Measurements from ENCODE around the gene RPP30. TPM values are rescaled to one million over a fixed set of nuclear protein-coding genes. Genes with fewer than 3 reads are reported as not detected.

RPP30 gene
- total RNA-seq, 6 experiments from 2014 or later = 10.1 to 16.8 (median 12.8) TPM

GRCh38 chr10:90914992-90915765, 43.4 kb downstream of the RPP30 start:
- ATAC-seq (peak in 1 of 4 donors; percentile 37), DNase-seq (no peak)
- no peak overlapping the region for H3K4me3 ChIP-seq
- WGBS (ENCODE audit: insufficient coverage, low coverage, low lambda C conversion rate, missing lambda C conversion rate) = 70% methylated on average over 9 of the region's 10 CpGs
- H3K27ac ChIP-seq = no peak overlapping the region
- no peaks in the 10 kb centered on the region for H3K9me3 ChIP-seq
- no peaks in the 10 kb centered on the region for H3K4me1 ChIP-seq
- intact Hi-C loops (cut with DNase I) = no loop called here
- TF ChIP-seq, protein P1, sequence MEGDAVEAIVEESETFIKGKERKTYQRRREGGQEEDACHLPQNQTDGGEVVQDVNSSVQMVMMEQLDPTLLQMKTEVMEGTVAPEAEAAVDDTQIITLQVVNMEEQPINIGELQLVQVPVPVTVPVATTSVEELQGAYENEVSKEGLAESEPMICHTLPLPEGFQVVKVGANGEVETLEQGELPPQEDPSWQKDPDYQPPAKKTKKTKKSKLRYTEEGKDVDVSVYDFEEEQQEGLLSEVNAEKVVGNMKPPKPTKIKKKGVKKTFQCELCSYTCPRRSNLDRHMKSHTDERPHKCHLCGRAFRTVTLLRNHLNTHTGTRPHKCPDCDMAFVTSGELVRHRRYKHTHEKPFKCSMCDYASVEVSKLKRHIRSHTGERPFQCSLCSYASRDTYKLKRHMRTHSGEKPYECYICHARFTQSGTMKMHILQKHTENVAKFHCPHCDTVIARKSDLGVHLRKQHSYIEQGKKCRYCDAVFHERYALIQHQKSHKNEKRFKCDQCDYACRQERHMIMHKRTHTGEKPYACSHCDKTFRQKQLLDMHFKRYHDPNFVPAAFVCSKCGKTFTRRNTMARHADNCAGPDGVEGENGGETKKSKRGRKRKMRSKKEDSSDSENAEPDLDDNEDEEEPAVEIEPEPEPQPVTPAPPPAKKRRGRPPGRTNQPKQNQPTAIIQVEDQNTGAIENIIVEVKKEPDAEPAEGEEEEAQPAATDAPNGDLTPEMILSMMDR (IDR thresholded peaks at IDR 0.05) = no peak
- no peak for TF ChIP-seq POLR2A (IDR thresholded peaks at IDR 0.05)
- no peaks in the 10 kb centered on the region for H3K36me3 ChIP-seq
- no peaks in the 10 kb centered on the region for H3K27me3 ChIP-seq

GRCh38 chr10:90915766-90916075, 43.9 kb downstream of the RPP30 start:
- TF ChIP-seq, protein P1 (IDR thresholded peaks at IDR 0.05) = no peak
- TF ChIP-seq POLR2A (IDR thresholded peaks at IDR 0.05) = no peak
- no peaks in the 10 kb centered on the region for H3K36me3 ChIP-seq
- H3K9me3 ChIP-seq = no peaks in the 10 kb centered on the region
- ATAC-seq = no peak
- no peak overlapping the region for H3K4me3 ChIP-seq
- H3K4me1 ChIP-seq = no peaks in the 10 kb centered on the region
- no peak for DNase-seq
- intact Hi-C loops (cut with DNase I) = no loop called here
- no peak overlapping the region for H3K27ac ChIP-seq
- no peaks in the 10 kb centered on the region for H3K27me3 ChIP-seq
- WGBS (ENCODE audit: insufficient coverage, low coverage, low lambda C conversion rate, missing lambda C conversion rate) = 66% methylated on average over 11 of the region's 11 CpGs

DNA sequence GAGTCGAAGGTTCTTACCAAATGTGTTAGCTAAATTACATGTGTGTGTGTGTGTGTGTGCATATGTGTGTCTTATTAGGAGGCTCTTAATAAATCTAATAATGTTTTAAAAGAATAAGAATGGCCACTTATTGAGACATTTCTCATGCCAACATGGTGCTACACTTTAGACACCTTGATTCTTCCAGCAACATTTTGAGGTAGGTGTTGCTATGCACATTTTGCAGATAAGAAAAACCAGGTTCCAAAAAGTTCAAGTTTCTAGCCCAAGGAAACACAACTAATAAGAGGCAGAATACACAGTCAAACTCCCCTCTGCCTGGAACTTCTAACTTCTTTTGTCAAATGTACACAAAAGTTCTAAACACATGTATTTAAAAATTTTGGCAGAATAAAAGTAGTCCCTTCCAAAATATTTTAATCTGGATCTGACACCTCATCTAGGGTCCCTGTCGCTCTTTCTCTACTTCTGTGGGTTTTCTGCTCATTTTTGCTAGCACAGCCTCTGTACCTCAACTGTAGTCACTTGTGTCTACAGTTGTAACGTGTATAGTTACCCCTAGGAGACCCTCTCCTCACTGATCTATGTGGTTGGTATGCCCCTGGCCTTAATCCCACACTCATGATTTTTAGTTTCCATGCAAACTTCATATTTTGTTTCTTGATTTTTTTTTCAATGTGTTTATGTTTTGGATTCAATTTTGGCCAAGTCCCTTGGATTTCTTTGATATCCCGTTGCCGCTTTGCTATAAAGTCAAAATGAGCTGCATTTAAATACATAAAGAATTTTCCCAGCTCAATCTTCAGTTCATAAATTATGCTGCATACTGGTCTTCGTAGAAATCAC, 44.8 kb downstream of the RPP30 start:
- TF ChIP-seq POLR2A (IDR thresholded peaks at IDR 0.05) = no peak
- TF ChIP-seq, protein P1 (IDR thresholded peaks at IDR 0.05) = no peak
- DNase-seq (no peak), ATAC-seq (no peak)
- intact Hi-C loops (cut with DNase I) = no loop called here
- Histone ChIP-seq H3K36me3 (no peaks in the 10 kb centered on the region), H3K27me3 (no peaks in the 10 kb centered on the region), H3K4me3 (no peak overlapping the region), H3K27ac (no peak overlapping the region), H3K4me1 (no peaks in the 10 kb centered on the region), H3K9me3 (no peaks in the 10 kb centered on the region)
- WGBS (ENCODE audit: insufficient coverage, low coverage, low lambda C conversion rate, missing lambda C conversion rate) = 79% methylated on average over 6 of the region's 6 CpGs

DNA sequence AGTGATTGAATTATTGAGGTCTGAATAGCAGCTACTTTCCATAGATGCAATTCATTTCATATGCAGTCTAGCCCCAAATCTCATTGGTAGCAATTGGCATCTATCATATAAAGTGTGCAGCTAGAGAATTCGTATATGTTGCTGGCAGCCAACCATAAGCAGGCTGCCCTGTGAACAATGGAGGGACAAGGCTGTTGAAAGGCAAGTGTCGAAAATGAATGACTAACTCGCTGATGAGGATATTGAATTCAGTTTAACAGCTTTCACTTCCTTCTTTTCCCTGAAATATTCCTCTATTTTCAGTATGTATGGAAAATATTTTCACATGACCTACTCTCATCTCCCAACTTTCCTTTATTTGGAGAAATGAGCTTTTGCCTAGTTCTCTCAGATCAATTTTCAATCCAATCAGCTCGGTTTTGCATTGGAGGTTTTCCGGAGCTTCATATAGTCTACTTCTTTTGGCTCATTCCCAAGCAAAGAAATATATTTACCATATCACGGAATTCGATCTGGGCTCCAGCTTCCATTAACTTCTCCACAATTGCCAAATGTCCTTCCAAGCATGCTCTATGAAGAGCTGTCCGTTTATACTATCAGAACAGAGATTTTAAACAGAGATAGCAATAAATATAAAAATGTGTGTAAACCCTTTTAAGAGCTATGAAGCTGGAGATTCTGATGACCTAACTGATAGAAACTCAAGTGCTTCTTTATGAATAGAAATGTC, 45.6 kb downstream of the RPP30 start:
- H3K36me3 ChIP-seq = no peaks in the 10 kb centered on the region
- H3K9me3 ChIP-seq = no peaks in the 10 kb centered on the region
- H3K4me3 ChIP-seq = no peak overlapping the region
- no peak for DNase-seq
- no peaks in the 10 kb centered on the region for H3K4me1 ChIP-seq
- WGBS (ENCODE audit: insufficient coverage, low coverage, low lambda C conversion rate, missing lambda C conversion rate) = 73% methylated on average over 8 of the region's 8 CpGs
- no peak for ATAC-seq
- H3K27me3 ChIP-seq = no peaks in the 10 kb centered on the region
- no peak for TF ChIP-seq POLR2A (IDR thresholded peaks at IDR 0.05)
- TF ChIP-seq, protein P1 (IDR thresholded peaks at IDR 0.05) = no peak
- H3K27ac ChIP-seq = no peak overlapping the region
- intact Hi-C loops (cut with DNase I) = no loop called here

All from right lobe of liver (tissue), 6 donors.